Germinal center (tissue), 1 donor: ENCODE results near the gene MAP2K4.

Experiments
- DNase-seq: peaks from one replicate; pipeline ENCODE4 v3.0.0; 2012; ENCODE audit warnings: mixed read lengths, low spot score

MAP2K4 gene

GRCh38 chr17:12037970-12038369, 17.3 kb downstream of the MAP2K4 start:
- no peak for DNase-seq

- DNase-seq, result no peak
Observed at GRCh38 chr17:12040478-12040877, 19.8 kb downstream of the MAP2K4 start.

- DNase-seq, result no peak
Observed at GRCh38 chr17:12041312-12041711, 20.6 kb downstream of the MAP2K4 start.

- no peak for DNase-seq
Observed at GRCh38 chr17:12043702-12044101, 23.0 kb downstream of the MAP2K4 start.

- no peak for DNase-seq
Observed at GRCh38 chr17:12046786-12047185, 26.1 kb downstream of the MAP2K4 start.

GRCh38 chr17:12047681-12048376, 27.2 kb downstream of the MAP2K4 start:
- no peak for DNase-seq

GRCh38 chr17:12048843-12049473, 28.3 kb downstream of the MAP2K4 start:
- no peak for DNase-seq

- no peak for DNase-seq
Observed at GRCh38 chr17:12050646-12051225, 30.1 kb downstream of the MAP2K4 start.

- no peak for DNase-seq
Observed at GRCh38 chr17:12053552-12053951, 32.9 kb downstream of the MAP2K4 start.

GRCh38 chr17:12055889-12056288, 35.2 kb downstream of the MAP2K4 start:
- no peak for DNase-seq

- DNase-seq, result no peak
Observed at GRCh38 chr17:12057520-12057919, 36.8 kb downstream of the MAP2K4 start.

GRCh38 chr17:12058535-12058934, 37.9 kb downstream of the MAP2K4 start:
- DNase-seq, result no peak

GRCh38 chr17:12062249-12062648, 41.6 kb downstream of the MAP2K4 start:
- DNase-seq, result no peak

- no peak for DNase-seq
Observed at GRCh38 chr17:12064395-12064794, 43.7 kb downstream of the MAP2K4 start.

- DNase-seq, result no peak
Observed at GRCh38 chr17:12067485-12067884, 46.8 kb downstream of the MAP2K4 start.

- DNase-seq, result no peak
Observed at GRCh38 chr17:12068946-12069345, 48.3 kb downstream of the MAP2K4 start.

GRCh38 chr17:12070561-12070960, 49.9 kb downstream of the MAP2K4 start:
- DNase-seq, result no peak

- no peak for DNase-seq
Observed at GRCh38 chr17:12074346-12074745, 53.7 kb downstream of the MAP2K4 start.

- DNase-seq, result no peak
Observed at GRCh38 chr17:12077773-12078172, 57.1 kb downstream of the MAP2K4 start.

- DNase-seq, result no peak
Observed at GRCh38 chr17:12078791-12079190, 58.1 kb downstream of the MAP2K4 start.

GRCh38 chr17:12081720-12082119, 61.0 kb downstream of the MAP2K4 start:
- DNase-seq, result no peak

- DNase-seq, result no peak
Observed at GRCh38 chr17:12085076-12085949, 64.6 kb downstream of the MAP2K4 start.

GRCh38 chr17:12088035-12088434, 67.4 kb downstream of the MAP2K4 start:
- no peak for DNase-seq
